Gastroesophageal sphincter (tissue), 4 donors: ENCODE data around the gene ADAMTS17. TPM values are rescaled to one million over a fixed set of nuclear protein-coding genes. Genes with fewer than 3 reads are reported as not detected.

Experiments used
- ATAC-seq: fragments of 150-250 bp; one replicate; pipeline ENCODE4 v1.9.1; 2016; ENCODE audit warnings: mild to moderate bottlenecking, moderate library complexity
- H3K27ac ChIP-seq, 4 donors: fragments of 200-600 bp; sonication (generic) in 3 of 4; 1 replicate in 3 of 4; 2 replicates in 1 of 4; pipeline ENCODE4 v1.5.1; 2016 to 2019
- H3K27me3 ChIP-seq: fragments of 200-600 bp; sonication (generic); one replicate; pipeline ENCODE4 v1.5.1; 2019
- H3K36me3 ChIP-seq, 2 donors: fragments of 200-600 bp; sonication (generic); one replicate each; pipeline ENCODE4 v1.5.1; 2019; ENCODE audit warnings: control low read depth in 1 of 2
- H3K4me1 ChIP-seq, 3 donors: fragments of 200-600 bp; sonication (generic); 1 replicate in 2 of 3; 2 replicates in 1 of 3; pipeline ENCODE4 v1.5.1; 2016 to 2019; ENCODE audit warnings: control low read depth in 2 of 3
- H3K4me3 ChIP-seq, 2 donors: fragments of 200-600 bp; sonication (generic); one replicate each; pipeline ENCODE4 v1.5.1; 2019; ENCODE audit warnings: mild to moderate bottlenecking in 1 of 2, moderate library complexity in 1 of 2
- H3K9me3 ChIP-seq, 3 donors: fragments of 200-600 bp; sonication (generic); one replicate each; pipeline ENCODE4 v1.5.1; 2017 to 2019; ENCODE audit warnings: control low read depth in 2 of 3
- EP300 ChIP-seq: sonication (generic); formaldehyde crosslinking; IDR thresholded peaks from one replicate; pipeline ENCODE4 v1.6.1; 2017; ENCODE audit warnings: antibody characterized with exemption, mild to moderate bottlenecking
- POLR2A ChIP-seq, 2 donors: fragments of 450-650 bp; IDR thresholded peaks; one replicate each; pipeline ENCODE4 v1.6.1; 2017; ENCODE audit warnings: antibody characterized with exemption in 2 of 2, mild to moderate bottlenecking in 2 of 2, moderate library complexity in 1 of 2
- POLR2AphosphoS5 ChIP-seq: sonication (generic); formaldehyde crosslinking; IDR thresholded peaks from one replicate; pipeline ENCODE4 v1.6.1; 2017; ENCODE audit warnings: antibody characterized with exemption
- WGBS, 2 donors: methylation state at CpG; one replicate each; pipeline ENCODE4 v1.1.5; 2018; ENCODE audit warnings: low coverage in 1 of 2; 5-methylcytosine and 5-hydroxymethylcytosine counted together
- total RNA-seq, 4 donors: library from RNA; depleted of rRNA; stranded (reverse); fragments of >200 nt; gene quantifications; one replicate each; pipeline ENCODE4 v1.1.0, GENCODE V29; 2016
- TF ChIP-seq, protein P1 (sequence below), 4 experiments: fragments of 200-600 bp in 2 of 4; fragments of 450-650 bp in 2 of 4; sonication (generic) in 1 of 4; IDR thresholded peaks; one replicate each; pipeline ENCODE4 v1.5.1; 2017 to 2019; ENCODE audit warnings: antibody characterized with exemption in 4 of 4, mild to moderate bottlenecking in 2 of 4, moderate library complexity in 2 of 4

The ADAMTS17 gene
- total RNA-seq, 4 donors from 2014 or later = 4.9 to 14.0 (median 11.3) TPM

DNA sequence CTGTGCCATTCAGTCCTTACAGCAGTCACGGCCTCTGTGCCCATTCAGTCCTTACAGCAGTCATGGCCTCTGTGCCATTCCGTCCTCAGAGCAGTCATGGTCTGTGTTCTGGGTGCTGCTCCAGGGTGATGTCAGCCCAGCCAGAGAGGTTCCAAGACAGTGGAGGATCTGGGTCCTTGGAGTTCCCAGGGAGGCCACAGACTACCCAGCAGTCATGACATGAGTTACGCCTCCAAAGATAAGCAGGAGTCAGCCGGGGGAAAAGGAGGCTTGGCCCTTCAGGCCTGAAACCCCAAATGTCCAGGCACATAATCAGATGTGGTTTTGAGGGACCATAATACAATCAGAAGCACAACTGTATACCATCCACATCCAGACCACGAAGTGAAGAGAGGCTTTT lies 115.7 kb downstream of the ADAMTS17 start:
- 100% methylated on average over 1 of the region's 5 CpGs; no CpG with 5 or more reads in 1 of the 2 donors for WGBS, 2 donors
- H3K9me3 ChIP-seq = no peaks in the 10 kb centered on the region
- no peak overlapping the region for H3K4me3 ChIP-seq
- H3K36me3 ChIP-seq = no peaks in the 10 kb centered on the region
- TF ChIP-seq EP300 (no peak), POLR2A (IDR thresholded peaks at IDR 0.05) (no peak), POLR2AphosphoS5 (no peak)
- TF ChIP-seq, protein P1, sequence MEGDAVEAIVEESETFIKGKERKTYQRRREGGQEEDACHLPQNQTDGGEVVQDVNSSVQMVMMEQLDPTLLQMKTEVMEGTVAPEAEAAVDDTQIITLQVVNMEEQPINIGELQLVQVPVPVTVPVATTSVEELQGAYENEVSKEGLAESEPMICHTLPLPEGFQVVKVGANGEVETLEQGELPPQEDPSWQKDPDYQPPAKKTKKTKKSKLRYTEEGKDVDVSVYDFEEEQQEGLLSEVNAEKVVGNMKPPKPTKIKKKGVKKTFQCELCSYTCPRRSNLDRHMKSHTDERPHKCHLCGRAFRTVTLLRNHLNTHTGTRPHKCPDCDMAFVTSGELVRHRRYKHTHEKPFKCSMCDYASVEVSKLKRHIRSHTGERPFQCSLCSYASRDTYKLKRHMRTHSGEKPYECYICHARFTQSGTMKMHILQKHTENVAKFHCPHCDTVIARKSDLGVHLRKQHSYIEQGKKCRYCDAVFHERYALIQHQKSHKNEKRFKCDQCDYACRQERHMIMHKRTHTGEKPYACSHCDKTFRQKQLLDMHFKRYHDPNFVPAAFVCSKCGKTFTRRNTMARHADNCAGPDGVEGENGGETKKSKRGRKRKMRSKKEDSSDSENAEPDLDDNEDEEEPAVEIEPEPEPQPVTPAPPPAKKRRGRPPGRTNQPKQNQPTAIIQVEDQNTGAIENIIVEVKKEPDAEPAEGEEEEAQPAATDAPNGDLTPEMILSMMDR (IDR thresholded peaks at IDR 0.05) = no peak
- no peaks in the 10 kb centered on the region for H3K27me3 ChIP-seq
- no peaks in the 10 kb centered on the region for H3K4me1 ChIP-seq
- no peak overlapping the region for H3K27ac ChIP-seq
- no peak for ATAC-seq

DNA sequence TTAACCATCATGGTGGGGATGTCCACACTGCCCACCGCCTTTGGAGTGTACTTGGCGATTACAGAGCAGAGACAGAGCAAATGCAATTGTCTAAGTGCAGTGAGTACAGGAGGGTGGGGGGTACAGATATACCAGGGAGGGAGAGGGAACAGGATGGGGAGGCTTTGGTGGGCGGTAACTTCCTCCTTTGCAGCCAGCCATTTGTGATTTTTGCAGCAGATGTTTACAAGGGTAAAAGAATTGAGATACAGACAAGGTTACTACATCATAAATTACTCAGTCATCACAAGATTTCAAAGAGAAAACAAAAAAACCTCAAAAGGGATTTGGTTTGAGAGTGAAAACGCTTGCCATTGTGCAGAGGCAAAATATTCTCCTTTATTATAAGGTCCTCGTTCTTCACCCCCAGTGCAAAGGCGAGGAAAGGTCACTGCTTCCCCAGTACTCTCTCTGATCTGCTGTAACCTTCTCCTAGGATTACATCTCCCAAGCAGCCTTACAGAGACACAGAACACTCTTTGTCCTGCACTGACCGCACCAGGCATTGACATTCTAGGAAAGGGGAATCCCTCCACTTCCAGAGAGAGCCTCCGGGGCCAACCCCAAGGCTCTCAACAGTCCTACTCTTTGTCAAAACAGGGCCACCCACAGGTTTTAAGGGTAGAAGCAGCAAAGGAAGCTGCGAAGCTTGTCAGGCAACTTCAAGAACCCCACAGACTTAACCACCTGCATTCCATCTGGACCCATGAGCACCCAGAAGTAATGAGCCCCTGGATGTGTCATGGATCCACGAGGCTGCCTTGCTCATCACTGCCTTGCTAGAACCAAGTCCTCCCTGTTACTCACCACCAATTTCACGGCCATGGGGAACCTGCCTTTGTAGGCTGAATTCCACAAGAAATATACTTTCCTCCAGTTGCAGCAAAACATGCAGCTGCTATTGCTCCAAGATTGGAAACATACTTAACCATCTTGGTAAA lies 117.3 kb downstream of the ADAMTS17 start:
- TF ChIP-seq POLR2AphosphoS5 (no peak), EP300 (no peak), POLR2A (IDR thresholded peaks at IDR 0.05) (no peak)
- TF ChIP-seq, protein P1 (IDR thresholded peaks at IDR 0.05) = no peak
- ATAC-seq = no peak
- 74 to 77% methylated on average over 4 to 7 of the region's 11 CpGs for WGBS, 2 donors

GRCh38 chr15:100222349-100222715 lies 119.4 kb downstream of the ADAMTS17 start:
- 80% methylated on average over 1 of the region's 8 CpGs; no CpG with 5 or more reads in 1 of the 2 donors for WGBS, 2 donors
- Histone ChIP-seq H3K9me3 (no peaks in the 10 kb centered on the region), H3K4me1 (no peaks in the 10 kb centered on the region), H3K4me3 (no peak overlapping the region), H3K27me3 (no peaks in the 10 kb centered on the region), H3K36me3 (no peaks in the 10 kb centered on the region), H3K27ac (no peak overlapping the region)
- no peak for ATAC-seq
- TF ChIP-seq POLR2AphosphoS5 (no peak), POLR2A (IDR thresholded peaks at IDR 0.05) (no peak), EP300 (no peak)
- TF ChIP-seq, protein P1 (IDR thresholded peaks at IDR 0.05) = no peak

More for the DNA sequence above, 117.3 kb downstream of the ADAMTS17 start:
- no peak overlapping the region for H3K4me3 ChIP-seq
- no peaks in the 10 kb centered on the region for H3K4me1 ChIP-seq
- no peaks in the 10 kb centered on the region for H3K9me3 ChIP-seq
- H3K27ac ChIP-seq = no peak overlapping the region
- H3K36me3 ChIP-seq = no peaks in the 10 kb centered on the region
- H3K27me3 ChIP-seq = no peaks in the 10 kb centered on the region

- TF ChIP-seq POLR2AphosphoS5 = no peak
- TF ChIP-seq EP300 = no peak
- TF ChIP-seq, protein P1 (IDR thresholded peaks at IDR 0.05) = no peak
- no peak for TF ChIP-seq POLR2A (IDR thresholded peaks at IDR 0.05)
- peaks cover 0 to under 1% (median 0%) of the 10 kb centered on the region in 3 donors for H3K4me1 ChIP-seq
- no peaks in the 10 kb centered on the region for H3K36me3 ChIP-seq
- H3K9me3 ChIP-seq = no peaks in the 10 kb centered on the region
- ATAC-seq = no peak
- no peaks in the 10 kb centered on the region for H3K27me3 ChIP-seq
- H3K27ac ChIP-seq = no peak overlapping the region
- WGBS, 2 donors = 53 to 82% methylated on average over 6 to 9 of the region's 22 CpGs
- no peak overlapping the region for H3K4me3 ChIP-seq
Observed at GRCh38 chr15:100221471-100222348, 120.1 kb downstream of the ADAMTS17 start.
